GM12865 (cell line): Measurements from ENCODE around the gene BAIAP2.
A peak's percentile ranks its signal among the peaks of the same experiment; 100 is the strongest.

ENCODE experiments used
- DNase-seq: peaks from one replicate; pipeline ENCODE4 v3.0.0; 2010; ENCODE audit warnings: low read depth
- H3K4me3 ChIP-seq: 2 replicates; pipeline ENCODE4 v1.5.1; 2011; ENCODE audit warnings: mild to moderate bottlenecking, low read depth, low read length, control low read depth
- TF ChIP-seq, protein P1 (sequence below): IDR thresholded peaks from 2 replicates; pipeline ENCODE4 v1.5.1; 2011; ENCODE audit warnings: low read length, control low read depth, low read depth, inconsistent platforms; ENCODE audit not compliant: insufficient read depth; ENCODE audit errors: missing control alignments

Gene BAIAP2

DNA sequence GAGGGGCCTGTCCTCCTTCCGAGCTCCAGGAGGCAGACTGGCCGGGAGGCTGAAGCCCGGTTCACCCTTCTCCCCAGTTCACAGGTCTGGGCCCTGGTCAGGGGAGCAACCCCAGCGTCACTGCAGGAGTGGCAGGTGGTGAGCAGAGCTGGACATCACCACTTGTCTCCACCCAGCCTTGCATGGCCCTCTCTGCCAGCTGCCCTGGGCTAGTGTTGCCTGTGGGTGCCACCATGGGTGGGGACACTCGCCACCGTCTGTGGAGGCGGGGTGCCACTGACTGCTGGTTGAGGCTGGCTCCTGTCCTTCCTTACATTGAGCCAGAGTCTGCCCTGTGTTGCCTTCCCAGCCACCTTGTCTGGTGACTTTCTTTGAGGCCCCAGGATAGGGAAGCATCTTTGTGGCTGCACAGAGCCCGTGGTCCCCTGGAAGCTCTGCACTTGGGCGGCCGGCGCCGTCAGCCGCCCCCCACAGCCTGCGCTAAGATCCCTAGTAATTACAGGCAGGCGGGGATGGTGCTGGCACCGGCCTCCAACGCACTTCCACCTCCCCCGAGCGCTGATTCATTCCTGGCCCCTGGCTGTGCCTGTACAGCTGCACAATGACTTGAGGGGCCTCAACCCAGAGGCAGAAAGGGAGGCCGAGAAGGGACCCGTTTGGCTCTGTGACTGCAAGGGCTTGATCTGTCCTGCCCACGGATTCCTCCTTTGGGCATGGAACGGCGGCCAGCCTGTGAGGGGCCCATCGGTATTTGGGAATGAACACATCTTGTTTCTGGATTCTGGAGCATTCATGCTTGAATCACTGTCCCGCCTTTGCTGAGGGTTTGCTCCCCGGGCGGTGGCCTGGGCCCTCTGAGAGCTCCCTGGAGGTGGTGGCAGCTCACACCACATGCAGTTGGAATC lies 5.2 kb downstream of the BAIAP2 start:
- no peak overlapping the region for H3K4me3 ChIP-seq
- TF ChIP-seq, protein P1, sequence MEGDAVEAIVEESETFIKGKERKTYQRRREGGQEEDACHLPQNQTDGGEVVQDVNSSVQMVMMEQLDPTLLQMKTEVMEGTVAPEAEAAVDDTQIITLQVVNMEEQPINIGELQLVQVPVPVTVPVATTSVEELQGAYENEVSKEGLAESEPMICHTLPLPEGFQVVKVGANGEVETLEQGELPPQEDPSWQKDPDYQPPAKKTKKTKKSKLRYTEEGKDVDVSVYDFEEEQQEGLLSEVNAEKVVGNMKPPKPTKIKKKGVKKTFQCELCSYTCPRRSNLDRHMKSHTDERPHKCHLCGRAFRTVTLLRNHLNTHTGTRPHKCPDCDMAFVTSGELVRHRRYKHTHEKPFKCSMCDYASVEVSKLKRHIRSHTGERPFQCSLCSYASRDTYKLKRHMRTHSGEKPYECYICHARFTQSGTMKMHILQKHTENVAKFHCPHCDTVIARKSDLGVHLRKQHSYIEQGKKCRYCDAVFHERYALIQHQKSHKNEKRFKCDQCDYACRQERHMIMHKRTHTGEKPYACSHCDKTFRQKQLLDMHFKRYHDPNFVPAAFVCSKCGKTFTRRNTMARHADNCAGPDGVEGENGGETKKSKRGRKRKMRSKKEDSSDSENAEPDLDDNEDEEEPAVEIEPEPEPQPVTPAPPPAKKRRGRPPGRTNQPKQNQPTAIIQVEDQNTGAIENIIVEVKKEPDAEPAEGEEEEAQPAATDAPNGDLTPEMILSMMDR: no peak
- DNase-seq: no peak

DNA sequence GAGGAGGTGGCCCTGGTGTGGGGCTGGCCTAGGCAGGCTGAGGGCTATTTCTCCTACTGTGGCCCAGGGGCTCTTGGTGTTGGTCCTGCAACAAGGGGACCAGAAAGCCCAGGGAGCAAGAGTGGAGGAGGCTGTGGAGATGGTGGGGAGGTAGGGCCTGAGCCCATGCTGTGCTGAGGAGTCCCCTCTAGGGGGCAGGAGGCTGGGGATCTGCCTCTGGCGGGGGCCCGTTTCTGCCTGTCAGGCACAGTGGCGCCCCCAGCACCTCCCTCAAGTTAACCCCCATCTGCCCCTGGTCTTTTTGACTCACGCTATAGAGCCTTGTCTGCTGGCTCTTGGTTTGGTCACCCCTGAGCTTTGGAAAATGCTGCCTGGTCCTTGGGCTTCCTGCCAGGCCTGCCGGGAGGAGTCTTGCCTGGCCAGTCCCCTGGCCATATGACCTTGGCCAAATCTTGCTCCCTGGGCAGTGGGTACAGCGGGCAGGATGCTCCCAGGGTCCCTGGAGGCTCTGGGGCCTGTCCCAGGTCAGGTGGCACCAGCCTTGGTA lies 5.9 kb downstream of the BAIAP2 start:
- TF ChIP-seq, protein P1: peak; percentile 58
- DNase-seq: peak; percentile 27
- no peak overlapping the region for H3K4me3 ChIP-seq

DNA sequence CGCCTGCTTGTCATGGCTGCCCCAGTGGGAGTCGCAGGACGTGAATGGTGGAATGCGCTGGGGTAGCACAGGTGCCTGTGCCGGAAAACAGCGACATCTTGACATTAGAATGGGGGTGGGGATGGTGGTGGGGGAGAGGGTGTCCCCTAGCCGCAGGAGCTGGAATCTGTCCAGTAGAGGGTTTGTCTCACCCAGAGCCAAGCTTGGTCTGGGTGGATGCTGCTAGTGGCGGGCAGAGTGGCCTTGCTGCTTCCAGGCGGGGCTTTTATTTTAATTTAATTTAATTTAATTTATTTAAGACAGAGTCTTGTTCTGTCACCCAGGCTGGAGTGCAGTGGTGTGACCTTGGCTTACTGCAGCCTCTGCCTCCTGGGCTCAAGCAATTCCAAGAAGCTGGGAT lies 7.7 kb downstream of the BAIAP2 start:
- DNase-seq: no peak
- TF ChIP-seq, protein P1: no peak
- no peak overlapping the region for H3K4me3 ChIP-seq

DNA sequence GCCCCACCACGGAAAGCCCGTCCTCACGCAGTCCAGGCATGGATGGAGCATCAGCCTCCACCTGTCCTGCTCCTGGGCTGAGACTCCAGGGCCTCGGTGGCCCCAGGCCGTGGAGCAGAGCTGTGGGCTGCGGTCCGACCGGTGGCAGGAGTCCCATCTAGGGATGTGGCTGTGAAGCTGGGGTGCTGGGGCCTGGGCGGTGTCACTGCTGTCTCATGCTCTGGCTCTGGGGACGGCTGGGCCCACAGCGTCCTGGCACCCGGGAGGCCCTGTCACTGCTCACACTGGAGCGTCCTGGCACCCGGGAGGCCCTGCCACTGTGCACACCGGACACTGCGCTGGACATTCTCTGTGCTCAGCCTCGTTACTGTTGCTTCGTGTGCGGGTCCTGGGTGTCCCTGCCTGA lies 8.4 kb downstream of the BAIAP2 start:
- TF ChIP-seq, protein P1: no peak
- no peak for DNase-seq
- H3K4me3 ChIP-seq: no peak overlapping the region

DNA sequence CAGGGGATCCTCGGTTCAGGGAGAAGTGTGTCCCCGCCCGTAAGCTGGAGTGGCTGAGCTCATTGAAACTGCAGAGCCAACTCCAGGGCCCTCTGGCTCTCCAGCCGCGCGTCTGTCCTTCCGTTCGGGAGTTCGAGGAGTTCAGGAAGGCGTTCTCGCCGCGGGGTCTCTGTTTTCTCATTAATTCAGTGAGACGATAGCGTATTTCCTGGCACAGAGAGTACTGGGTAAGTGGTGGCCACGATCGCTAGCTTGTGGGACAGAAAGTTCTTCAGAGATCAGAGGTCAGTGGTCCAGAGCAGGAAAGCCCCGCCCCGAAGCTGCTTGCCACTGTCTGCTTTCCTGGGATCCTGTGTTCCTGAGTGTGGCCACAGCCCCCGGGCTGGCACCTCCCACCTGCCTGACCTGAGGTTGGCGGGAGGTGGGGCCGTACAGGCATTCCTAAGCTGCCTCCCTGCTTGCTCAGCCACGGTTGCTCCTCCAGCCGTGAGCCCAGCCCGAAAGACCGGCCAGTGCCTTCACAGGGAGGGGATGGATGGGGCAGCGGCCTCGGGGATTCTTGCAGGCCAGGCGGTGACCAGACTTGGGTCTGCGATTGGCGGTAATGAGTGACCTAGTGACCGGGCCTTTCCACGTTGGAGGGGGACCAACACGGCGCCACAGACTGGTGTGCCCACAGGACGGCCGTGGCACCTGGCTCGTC lies 8.9 kb downstream of the BAIAP2 start:
- DNase-seq: no peak
- H3K4me3 ChIP-seq: no peak overlapping the region
- TF ChIP-seq, protein P1: no peak

GRCh38 chr17:81044428-81044763 lies 9.4 kb downstream of the BAIAP2 start:
- TF ChIP-seq, protein P1: no peak
- DNase-seq: no peak
- no peak overlapping the region for H3K4me3 ChIP-seq
